ENCODE data around the gene RNF112. TPM values are rescaled to one million over a fixed set of nuclear protein-coding genes. Genes with fewer than 3 reads are reported as not detected.

The RNF112 gene
- total and polyA plus RNA-seq, 2 of the 8 experiments (the other 6 are each of a cell fraction or from before 2014, with no cell fraction given), result 1.1 to 2.2 TPM

- TF ChIP-seq CHD7 (IDR thresholded peaks at IDR 0.05; ENCODE audit: insufficient replicate concordance, low read length) (no peak), NRF1 (IDR thresholded peaks at IDR 0.05; ENCODE audit: low read depth, low read length) (no peak), TAF1 (IDR thresholded peaks at IDR 0.05; ENCODE audit: low read depth, low read length) (no peak), SIX5 (IDR thresholded peaks at IDR 0.05; ENCODE audit: low read depth, low read length) (no peak), POLR2A (IDR thresholded peaks at IDR 0.05; ENCODE audit: control extremely low read depth in 1 of 2, low read depth in 2 of 2, low read length in 2 of 2) (no peak), CHD2 (IDR thresholded peaks at IDR 0.05; ENCODE audit: low read length) (no peak), SRF (IDR thresholded peaks at IDR 0.05; ENCODE audit: low read depth, low read length) (no peak), MAFK (IDR thresholded peaks at IDR 0.05; ENCODE audit: low read depth, low read length) (no peak)
Measured at GRCh38 chr17:19421926-19422325, 10.9 kb downstream of the RNF112 start (continued).

Measured in H1 (cell line).